NK-92 (cell line): ENCODE results near the gene PABPC1L2A.
"Not testable (repeated sequence)": the region's sequence is repeated elsewhere in the genome, so short reads cannot be mapped to it uniquely, and the experiment has no call there.

Source experiments
- DNase-seq: peaks from one replicate; lab custom pipeline; 2025; ENCODE audit not compliant: unreplicated experiment; lab: John Stamatoyannopoulos, UW

The PABPC1L2A gene

GRCh38 chrX:73079024-73079562 lies at the start of gene PABPC1L2A:
PABPC1L2A (minus strand) TSS chrX:73079512; CDS start chrX:73079386, 126 bp downstream.
- DNase-seq = not testable (repeated sequence)

GRCh38 chrX:73127700-73128241 lies 48.5 kb upstream of the PABPC1L2A start:
- no peak for DNase-seq

GRCh38 chrX:73126240-73126639 lies 46.9 kb upstream of the PABPC1L2A start:
- DNase-seq = no peak

- DNase-seq = not testable (repeated sequence)
Observed at GRCh38 chrX:73099505-73099904, 20.2 kb upstream of the PABPC1L2A start.

GRCh38 chrX:73086766-73087165 lies 7.5 kb upstream of the PABPC1L2A start:
- not testable (repeated sequence) for DNase-seq

- not testable (repeated sequence) for DNase-seq
Observed at GRCh38 chrX:73079884-73080283, 572 bp upstream of the PABPC1L2A start.

GRCh38 chrX:73078597-73078996 lies 715 bp downstream of the PABPC1L2A start:
- DNase-seq = not testable (repeated sequence)

GRCh38 chrX:73076838-73077237 lies 2.5 kb downstream of the PABPC1L2A start:
- no peak for DNase-seq

- no peak for DNase-seq
Observed at GRCh38 chrX:73069365-73070035, 9.8 kb downstream of the PABPC1L2A start.

GRCh38 chrX:73068467-73069364 lies 10.6 kb downstream of the PABPC1L2A start:
- DNase-seq = no peak

GRCh38 chrX:73067761-73068466 lies 11.4 kb downstream of the PABPC1L2A start:
- DNase-seq = not testable (repeated sequence)

- no peak for DNase-seq
Observed at GRCh38 chrX:73028876-73029275, 50.4 kb downstream of the PABPC1L2A start.
